Hepatocyte (in vitro differentiated cells): ENCODE measurements around the gene CCDC192. TPM values are rescaled to one million over a fixed set of nuclear protein-coding genes. Genes with fewer than 3 reads are reported as not detected.

ENCODE experiments used
- DNase-seq: peaks from one replicate; pipeline ENCODE4 v3.0.0-alpha.2; 2016; ENCODE audit warnings: low spot score
- H2AFZ ChIP-seq: fragments of 200-600 bp; sonication (generic); 2 replicates; pipeline ENCODE4 v1.6.0; 2016; ENCODE audit warnings: antibody characterized with exemption, mild to moderate bottlenecking
- H3K27ac ChIP-seq: fragments of 200-600 bp; sonication (generic); 2 replicates; pipeline ENCODE4 v1.5.1; 2016; ENCODE audit warnings: mild to moderate bottlenecking
- H3K27me3 ChIP-seq: fragments of 200-600 bp; sonication (generic); 2 replicates; pipeline ENCODE4 v1.6.1; 2016
- H3K36me3 ChIP-seq: fragments of 200-600 bp; sonication (generic); replicated peaks from 2 replicates; pipeline ENCODE4 v1.5.1; 2016; ENCODE audit warnings: low read depth; ENCODE audit not compliant: insufficient read depth
- H3K4me1 ChIP-seq: fragments of 200-600 bp; sonication (generic); 2 replicates; pipeline ENCODE4 v1.5.1; 2016; ENCODE audit warnings: mild to moderate bottlenecking, moderate library complexity; ENCODE audit not compliant: insufficient read depth
- H3K4me2 ChIP-seq: fragments of 200-600 bp; sonication (generic); 2 replicates; pipeline ENCODE4 v1.6.0; 2016
- H3K4me3 ChIP-seq: fragments of 200-600 bp; sonication (generic); 2 replicates; pipeline ENCODE4 v1.5.1; 2016; ENCODE audit warnings: mild to moderate bottlenecking
- H3K79me2 ChIP-seq: fragments of 200-600 bp; sonication (generic); 2 replicates; pipeline ENCODE4 v1.6.0; 2017; ENCODE audit warnings: mild to moderate bottlenecking
- H3K9me2 ChIP-seq: fragments of 200-600 bp; sonication (generic); replicated peaks from 2 replicates; pipeline ENCODE4 v1.6.0; 2017; ENCODE audit warnings: mild to moderate bottlenecking; ENCODE audit not compliant: insufficient read depth
- H3K9me3 ChIP-seq: fragments of 200-600 bp; sonication (generic); 2 replicates; pipeline ENCODE4 v1.5.1; 2016; ENCODE audit warnings: low read depth, mild to moderate bottlenecking
- H4K20me1 ChIP-seq: fragments of 200-600 bp; sonication (generic); 2 replicates; pipeline ENCODE4 v1.6.0; 2016; ENCODE audit warnings: mild to moderate bottlenecking; ENCODE audit not compliant: insufficient read depth, poor library complexity, severe bottlenecking
- EZH2 ChIP-seq: fragments of 200-600 bp; sonication (generic); IDR thresholded peaks from 2 replicates; pipeline ENCODE4 v1.6.1; 2016; ENCODE audit warnings: antibody characterized with exemption, mild to moderate bottlenecking, borderline replicate concordance
- EZH2phosphoT487 ChIP-seq: fragments of 200-600 bp; sonication (generic); IDR thresholded peaks from one replicate; pipeline ENCODE4 v1.6.1; 2018; ENCODE audit warnings: antibody characterized with exemption, mild to moderate bottlenecking, low read depth, moderate library complexity; ENCODE audit not compliant: unreplicated experiment, severe bottlenecking
- WGBS: methylation state at CpG from one replicate; pipeline ENCODE4 v1.1.6; 2016; ENCODE audit warnings: low lambda C conversion rate; ENCODE audit errors: missing lambda C conversion rate; 5-methylcytosine and 5-hydroxymethylcytosine counted together
- polyA plus RNA-seq: library from polyadenylated mRNA; unstranded; fragments of >200 nt; fragmentation: Nextera tagmentation; extraction: Ambion mirVana; gene quantifications from 2 replicates; pipeline ENCODE4 v1.2.1, GENCODE V29; 2016
- total RNA-seq: library from RNA; depleted of rRNA; stranded (reverse); fragments of >200 nt; gene quantifications from 2 replicates; pipeline ENCODE4 v1.2.3, GENCODE V29; 2014
- TF ChIP-seq, protein P1 (sequence below): fragments of 200-600 bp; sonication (generic); IDR thresholded peaks from 2 replicates; pipeline ENCODE4 v1.5.1; 2016; ENCODE audit warnings: antibody characterized with exemption, mild to moderate bottlenecking; ENCODE audit not compliant: poor library complexity

Gene CCDC192
- total and polyA plus RNA-seq, 2 experiments from 2014 or later = 0.39 TPM; not detected in 1

DNA sequence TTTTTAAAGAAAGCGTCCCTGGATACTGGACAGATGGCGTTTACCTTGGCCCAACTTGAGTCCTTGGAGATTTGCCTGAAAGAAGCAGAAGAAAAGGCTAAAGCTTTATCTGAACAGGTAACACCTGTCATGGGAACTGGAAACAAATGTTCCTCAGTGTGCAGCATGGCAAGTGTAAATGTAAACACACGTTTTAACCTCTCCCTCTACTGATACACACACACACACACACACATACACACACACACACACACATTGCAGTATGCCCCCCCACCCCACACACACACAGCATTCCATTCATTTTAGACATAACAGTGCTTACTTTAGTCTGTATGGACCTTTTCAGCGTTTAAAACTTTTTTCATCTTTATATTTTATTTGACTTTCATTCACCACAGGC lies 51.1 kb downstream of the CCDC192 start:
- Histone ChIP-seq H2AFZ (no peak overlapping the region), H4K20me1 (no peaks in the 10 kb centered on the region), H3K36me3 (no peaks in the 10 kb centered on the region), H3K79me2 (no peaks in the 10 kb centered on the region), H3K4me3 (no peak overlapping the region), H3K27ac (no peak overlapping the region), H3K9me3 (no peaks in the 10 kb centered on the region), H3K4me1 (peaks cover 7% of the 10 kb centered on the region), H3K4me2 (no peak overlapping the region), H3K9me2 (no peaks in the 10 kb centered on the region), H3K27me3 (no peaks in the 10 kb centered on the region)
- 31% methylated on average over 4 of the region's 4 CpGs for WGBS
- TF ChIP-seq EZH2 (no peak), EZH2phosphoT487 (no peak)
- TF ChIP-seq, protein P1, sequence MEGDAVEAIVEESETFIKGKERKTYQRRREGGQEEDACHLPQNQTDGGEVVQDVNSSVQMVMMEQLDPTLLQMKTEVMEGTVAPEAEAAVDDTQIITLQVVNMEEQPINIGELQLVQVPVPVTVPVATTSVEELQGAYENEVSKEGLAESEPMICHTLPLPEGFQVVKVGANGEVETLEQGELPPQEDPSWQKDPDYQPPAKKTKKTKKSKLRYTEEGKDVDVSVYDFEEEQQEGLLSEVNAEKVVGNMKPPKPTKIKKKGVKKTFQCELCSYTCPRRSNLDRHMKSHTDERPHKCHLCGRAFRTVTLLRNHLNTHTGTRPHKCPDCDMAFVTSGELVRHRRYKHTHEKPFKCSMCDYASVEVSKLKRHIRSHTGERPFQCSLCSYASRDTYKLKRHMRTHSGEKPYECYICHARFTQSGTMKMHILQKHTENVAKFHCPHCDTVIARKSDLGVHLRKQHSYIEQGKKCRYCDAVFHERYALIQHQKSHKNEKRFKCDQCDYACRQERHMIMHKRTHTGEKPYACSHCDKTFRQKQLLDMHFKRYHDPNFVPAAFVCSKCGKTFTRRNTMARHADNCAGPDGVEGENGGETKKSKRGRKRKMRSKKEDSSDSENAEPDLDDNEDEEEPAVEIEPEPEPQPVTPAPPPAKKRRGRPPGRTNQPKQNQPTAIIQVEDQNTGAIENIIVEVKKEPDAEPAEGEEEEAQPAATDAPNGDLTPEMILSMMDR = no peak
- DNase-seq = peak; percentile 27

DNA sequence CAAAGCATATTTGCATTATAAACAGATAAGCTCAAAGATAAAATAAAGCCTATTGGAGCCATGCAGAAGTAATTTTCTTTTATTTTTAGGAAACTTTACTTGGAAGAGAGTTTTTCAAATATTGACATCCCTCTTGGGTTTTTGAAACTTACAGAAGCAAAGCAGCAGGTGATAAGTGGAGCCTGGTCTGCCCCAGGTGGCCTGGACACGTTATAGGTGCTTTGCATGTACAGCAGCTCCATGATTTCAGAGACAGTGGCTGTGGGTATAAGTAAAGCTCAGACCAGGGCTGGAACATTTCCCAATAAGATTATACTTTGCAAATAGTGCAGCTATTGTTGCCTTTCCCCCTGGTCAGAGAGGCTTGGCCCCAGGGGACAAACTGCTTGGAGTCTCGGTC lies 51.5 kb downstream of the CCDC192 start:
- H3K36me3 ChIP-seq = no peaks in the 10 kb centered on the region
- DNase-seq = peak; percentile 13
- H3K9me3 ChIP-seq = no peaks in the 10 kb centered on the region
- no peaks in the 10 kb centered on the region for H3K9me2 ChIP-seq
- H4K20me1 ChIP-seq = no peaks in the 10 kb centered on the region
- 53% methylated on average over 2 of the region's 2 CpGs for WGBS
- TF ChIP-seq EZH2 (no peak), EZH2phosphoT487 (no peak)
- TF ChIP-seq, protein P1 = no peak
- no peaks in the 10 kb centered on the region for H3K27me3 ChIP-seq
- H3K79me2 ChIP-seq = no peaks in the 10 kb centered on the region
- H2AFZ ChIP-seq = no peak overlapping the region
- H3K4me1 ChIP-seq = peaks cover 7% of the 10 kb centered on the region
- no peak overlapping the region for H3K4me2 ChIP-seq
- no peak overlapping the region for H3K4me3 ChIP-seq
- no peak overlapping the region for H3K27ac ChIP-seq

DNA sequence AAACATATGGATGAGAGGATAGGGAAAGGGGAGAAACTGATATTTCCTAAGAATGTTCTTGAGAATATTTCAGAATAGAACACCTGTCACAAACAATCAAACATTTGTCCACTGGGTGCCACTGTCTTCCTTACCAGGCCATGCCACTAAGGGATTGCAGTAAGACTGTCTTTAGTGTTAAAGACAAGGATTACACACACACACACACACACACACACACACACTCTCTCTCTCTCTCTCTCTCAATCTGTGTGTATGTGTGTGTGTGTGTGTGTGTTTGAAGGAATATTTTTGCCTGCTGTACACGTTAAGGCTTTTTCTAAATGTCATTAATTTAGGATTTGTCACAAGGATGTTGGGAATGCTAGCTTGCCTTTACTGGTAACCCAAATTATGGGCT lies 54.4 kb downstream of the CCDC192 start:
- 38% methylated on average over 1 of the region's 1 CpG for WGBS
- no peaks in the 10 kb centered on the region for H4K20me1 ChIP-seq
- H3K4me1 ChIP-seq = peaks cover 12% of the 10 kb centered on the region
- no peaks in the 10 kb centered on the region for H3K9me3 ChIP-seq
- H3K27ac ChIP-seq = no peak overlapping the region
- H3K4me2 ChIP-seq = no peak overlapping the region
- peak; percentile 56 for DNase-seq
- no peak overlapping the region for H3K4me3 ChIP-seq
- no peaks in the 10 kb centered on the region for H3K36me3 ChIP-seq
- TF ChIP-seq EZH2 (no peak), EZH2phosphoT487 (no peak)
- TF ChIP-seq, protein P1 = peak; percentile 55
- H2AFZ ChIP-seq = no peak overlapping the region
- H3K79me2 ChIP-seq = no peaks in the 10 kb centered on the region
- no peaks in the 10 kb centered on the region for H3K9me2 ChIP-seq
- H3K27me3 ChIP-seq = no peaks in the 10 kb centered on the region

DNA sequence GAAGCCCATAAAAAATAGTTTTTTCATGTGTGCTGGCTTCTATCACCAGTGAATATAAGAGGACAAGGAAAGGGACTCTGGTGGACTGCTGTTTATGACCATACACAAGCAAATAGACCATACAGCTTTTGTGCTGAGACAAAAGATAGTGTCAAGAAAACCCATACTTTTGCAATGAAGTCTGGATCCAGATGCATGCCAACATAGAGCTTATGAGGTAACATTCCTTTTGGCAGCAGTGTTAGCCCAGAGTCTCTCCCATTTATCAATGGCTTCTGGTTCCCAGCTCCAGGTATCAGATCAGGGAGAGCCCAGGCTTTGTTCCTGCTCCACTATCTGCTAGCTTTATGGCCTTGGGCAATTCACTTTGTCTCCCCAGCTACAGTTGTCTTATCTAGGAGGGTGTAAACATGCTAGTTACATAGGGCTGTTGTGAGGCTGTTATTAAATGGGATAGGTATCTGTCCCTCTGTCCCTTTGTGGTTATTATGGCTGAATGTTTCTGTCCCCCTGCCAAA lies 55.6 kb downstream of the CCDC192 start:
- TF ChIP-seq, protein P1 = no peak
- no peak for TF ChIP-seq EZH2
- no peak overlapping the region for H3K4me2 ChIP-seq
- H3K9me2 ChIP-seq = no peaks in the 10 kb centered on the region
- no peaks in the 10 kb centered on the region for H3K9me3 ChIP-seq
- no peaks in the 10 kb centered on the region for H3K36me3 ChIP-seq
- no peak overlapping the region for H2AFZ ChIP-seq
- no peaks in the 10 kb centered on the region for H3K27me3 ChIP-seq
- H3K27ac ChIP-seq = no peak overlapping the region
- H3K79me2 ChIP-seq = no peaks in the 10 kb centered on the region
- DNase-seq = peak; percentile 55
- no peaks in the 10 kb centered on the region for H4K20me1 ChIP-seq
- peaks cover 13% of the 10 kb centered on the region for H3K4me1 ChIP-seq
- H3K4me3 ChIP-seq = no peak overlapping the region
